IMR-90 (cell line): ENCODE measurements around the gene TBC1D8. TPM values are rescaled to one million over a fixed set of nuclear protein-coding genes. Genes with fewer than 3 reads are reported as not detected.
A peak's percentile ranks its signal among the peaks of the same experiment; 100 is the strongest.

Source experiments
- ATAC-seq: fragments of 200-7000 bp; cut with Tn5 transposase; 2 replicates; pipeline ENCODE4 v1.9.1; 2020; ENCODE audit warnings: low read depth, mild to moderate bottlenecking, moderate library complexity
- BruUV-seq: library from RNA; stranded (reverse); fragments of 400-500 nt; replicated peaks from 2 replicates; lab custom pipeline; 2021; lab: Mats Ljungman, UMichigan
- CTCF ChIA-PET: fragments of 300-600 bp; formaldehyde crosslinking; extraction: SDS; loops from one replicate; lab custom pipeline; 2021; ENCODE audit warnings: antibody characterized with exemption; lab: Yijun Ruan, JAX
- POLR2A ChIA-PET: fragments of 300-600 bp; sonication (Branson Sonifier 250); formaldehyde crosslinking; loops from one replicate; lab custom pipeline; 2022; ENCODE audit warnings: antibody characterized with exemption; ENCODE audit not compliant: unreplicated experiment; lab: Charles Lee
- DNase-seq: peaks from one replicate; pipeline ENCODE4 v3.0.0; 2013
- H2AFZ ChIP-seq: replicated peaks from 2 replicates; pipeline ENCODE3; 2013; ENCODE audit warnings: low read length, mild to moderate bottlenecking; ENCODE audit not compliant: poor library complexity
- H2AK5ac ChIP-seq: 2 replicates; pipeline ENCODE4 v1.6.1; 2013; ENCODE audit warnings: low read depth, low read length, inconsistent platforms
- H2AK9ac ChIP-seq: replicated peaks from 2 replicates; pipeline ENCODE3; 2013; ENCODE audit warnings: mild to moderate bottlenecking, low read depth, low read length, moderate library complexity; ENCODE audit not compliant: poor library complexity
- H2BK120ac ChIP-seq: 2 replicates; pipeline ENCODE4 v1.6.1; 2013; ENCODE audit warnings: low read depth, low read length, inconsistent platforms
- H2BK15ac ChIP-seq: 3 replicates; pipeline ENCODE4 v1.6.1; 2013; ENCODE audit warnings: low read depth, low read length, inconsistent platforms
- H2BK20ac ChIP-seq: 2 replicates; pipeline ENCODE4 v1.6.1; 2013; ENCODE audit warnings: low read depth, mild to moderate bottlenecking, inconsistent platforms, low read length, moderate library complexity
- H2BK5ac ChIP-seq: 2 replicates; pipeline ENCODE4 v1.6.1; 2013; ENCODE audit warnings: mild to moderate bottlenecking, low read depth, low read length, inconsistent platforms; ENCODE audit not compliant: poor library complexity, severe bottlenecking
- H3K14ac ChIP-seq: replicated peaks from 2 replicates; pipeline ENCODE4 v1.6.1; 2013; ENCODE audit warnings: low read depth, low read length, inconsistent platforms
- H3K18ac ChIP-seq: 2 replicates; pipeline ENCODE4 v1.6.1; 2013; ENCODE audit warnings: low read depth, low read length, control low read depth
- H3K23ac ChIP-seq: 2 replicates; pipeline ENCODE4 v1.6.1; 2013; ENCODE audit warnings: low read depth, low read length, inconsistent platforms
- H3K27ac ChIP-seq: 2 replicates; pipeline ENCODE4 v1.5.1; 2013; ENCODE audit warnings: mild to moderate bottlenecking, control low read depth, low read length; ENCODE audit not compliant: insufficient read depth
- H3K27me3 ChIP-seq: 2 replicates; pipeline ENCODE4 v1.6.1; 2013; ENCODE audit warnings: low read length; ENCODE audit not compliant: control insufficient read depth, insufficient read depth
- H3K36me3 ChIP-seq: 2 replicates; pipeline ENCODE4 v1.6.1; 2013; ENCODE audit warnings: low read length, mixed read lengths; ENCODE audit not compliant: control insufficient read depth, insufficient read depth
- H3K4ac ChIP-seq: 2 replicates; pipeline ENCODE4 v1.6.1; 2013; ENCODE audit warnings: low read depth, low read length, inconsistent platforms
- H3K4me1 ChIP-seq: 2 replicates; pipeline ENCODE4 v1.6.1; 2013; ENCODE audit warnings: low read length, mixed read lengths; ENCODE audit not compliant: control insufficient read depth, insufficient read depth
- H3K4me2 ChIP-seq: 2 replicates; pipeline ENCODE4 v1.6.1; 2013; ENCODE audit warnings: low read depth, mild to moderate bottlenecking, control low read depth, low read length, moderate library complexity
- H3K4me3 ChIP-seq: 2 replicates; pipeline ENCODE4 v1.5.1; 2013; ENCODE audit warnings: low read depth, mild to moderate bottlenecking, control low read depth, low read length, moderate library complexity; ENCODE audit not compliant: insufficient read depth
- H3K56ac ChIP-seq: 2 replicates; pipeline ENCODE4 v1.6.1; 2013; ENCODE audit warnings: low read length, inconsistent platforms; ENCODE audit not compliant: insufficient read depth; ENCODE audit errors: extremely low read depth
- H3K79me1 ChIP-seq, 2 experiments: 2 replicates each; pipeline ENCODE4 v1.6.1; 2013; ENCODE audit warnings: low read length in 2 of 2, inconsistent platforms in 1 of 2, low read depth in 1 of 2
- H3K9ac ChIP-seq: 2 replicates; pipeline ENCODE4 v1.6.1; 2013; ENCODE audit warnings: low read depth, low read length, control low read depth
- H3K9me1 ChIP-seq: 2 replicates; pipeline ENCODE4 v1.6.1; 2013; ENCODE audit warnings: low read length, inconsistent platforms; ENCODE audit not compliant: insufficient read depth
- H3K9me3 ChIP-seq: 2 replicates; pipeline ENCODE4 v1.6.1; 2013; ENCODE audit warnings: low read length; ENCODE audit not compliant: control insufficient read depth, insufficient read depth
- H4K20me1 ChIP-seq: 2 replicates; pipeline ENCODE4 v1.6.1; 2013; ENCODE audit warnings: low read length, inconsistent platforms; ENCODE audit not compliant: insufficient read depth
- H4K5ac ChIP-seq: 2 replicates; pipeline ENCODE4 v1.6.1; 2013; ENCODE audit warnings: mild to moderate bottlenecking, low read depth, low read length, control low read depth
- H4K8ac ChIP-seq, 2 experiments: 2 replicates each; pipeline ENCODE4 v1.6.1; 2013; ENCODE audit warnings: low read depth in 2 of 2, low read length in 2 of 2, control low read depth in 1 of 2, inconsistent platforms in 1 of 2
- H4K91ac ChIP-seq: 2 replicates; pipeline ENCODE4 v1.6.1; 2013; ENCODE audit warnings: low read depth, low read length, inconsistent platforms; ENCODE audit not compliant: insufficient read depth
- BHLHE40 ChIP-seq: fragments of 150-350 bp; IDR thresholded peaks from 2 replicates; pipeline ENCODE4 v1.6.1; 2016; ENCODE audit warnings: mild to moderate bottlenecking, low read depth, low read length
- CTCF ChIP-seq: conservative IDR thresholded peaks from 2 replicates; pipeline ENCODE4 v1.5.1; 2012; ENCODE audit warnings: mild to moderate bottlenecking, low read depth, low read length, improper control_type of control experiment
- FOS ChIP-seq: fragments of 150-350 bp; IDR thresholded peaks from 2 replicates; pipeline ENCODE4 v1.6.1; 2016; ENCODE audit warnings: low read depth, low read length
- MAFK ChIP-seq: IDR thresholded peaks from 2 replicates; pipeline ENCODE4 v1.6.1; 2012; ENCODE audit warnings: low read depth, low read length, improper control_type of control experiment
- MAZ ChIP-seq: IDR thresholded peaks from 2 replicates; pipeline ENCODE4 v1.6.1; 2012; ENCODE audit warnings: low read depth, mild to moderate bottlenecking, low read length, improper control_type of control experiment, moderate library complexity, borderline replicate concordance
- MXI1 ChIP-seq: IDR thresholded peaks from 2 replicates; pipeline ENCODE4 v1.6.1; 2012; ENCODE audit warnings: low read depth, mild to moderate bottlenecking, low read length, moderate library complexity, borderline replicate concordance
- NFE2L2 ChIP-seq: fragments of 150-350 bp; IDR thresholded peaks from 2 replicates; pipeline ENCODE4 v1.6.1; 2016; ENCODE audit warnings: low read depth, mild to moderate bottlenecking, low read length
- POLR2A ChIP-seq: IDR thresholded peaks from 2 replicates; pipeline ENCODE4 v1.6.1; 2012; ENCODE audit warnings: mild to moderate bottlenecking, low read depth, low read length
- SMC3 ChIP-seq: fragments of 150-350 bp; IDR thresholded peaks from 2 replicates; pipeline ENCODE4 v1.6.1; 2016; ENCODE audit warnings: low read depth, mild to moderate bottlenecking, antibody characterized with exemption, low read length, moderate library complexity
- USF2 ChIP-seq: fragments of 150-350 bp; IDR thresholded peaks from 2 replicates; pipeline ENCODE4 v1.6.1; 2017; ENCODE audit warnings: mild to moderate bottlenecking, antibody characterized with exemption, low read length, low read depth
- WGBS, 2 experiments: methylation state at CpG; one replicate each; pipeline versions ENCODE4 v1.1.5 to v1.1.7; 2013; ENCODE audit warnings: missing lambda C conversion rate in 2 of 2; ENCODE audit not compliant: insufficient read length in 1 of 2; ENCODE audit errors: extremely low coverage in 2 of 2; 5-methylcytosine and 5-hydroxymethylcytosine counted together
- dilution Hi-C: fragments of 300-500 bp; cut with HindIII; formaldehyde crosslinking; loops from one replicate; pipeline ENCODE4 v1.14.3; 2018; ENCODE audit warnings: low sequenced_read_pairs; ENCODE audit not compliant: unreplicated experiment
- in situ Hi-C: fragments of 300-500 bp; cut with MboI; formaldehyde crosslinking; loops from 3 replicates; pipeline ENCODE4 v1.14.3; 2019; ENCODE audit warnings: low sequenced_read_pairs, inconsistent platforms, mixed read lengths
- intact Hi-C: fragments of 100-400 bp; cut with micrococcal nuclease; formaldehyde crosslinking; loops from 2 replicates; pipeline ENCODE4 v1.10.0; 2022
- polyA plus RNA-seq, 3 experiments: library from polyadenylated mRNA; depleted of rRNA; stranded (reverse); fragments of >200 nt; gene quantifications; 2 replicates each; pipeline ENCODE4 v1.2.3, GENCODE V29; 2012; ENCODE audit warnings: low replicate concordance in 1 of 3
- total RNA-seq: library from RNA; depleted of rRNA; stranded (reverse); fragments of >200 nt; gene quantifications from 2 replicates; pipeline ENCODE4 v1.2.3, GENCODE V29; 2012

Gene TBC1D8
- total and polyA plus RNA-seq, 2 of the 4 experiments (the other 2 are of a cell fraction), result 1.3 to 1.5 TPM

GRCh38 chr2:101149241-101150192 is 1.7 kb downstream of the TBC1D8 start:
- Histone ChIP-seq H3K23ac (peak overlapping the region; percentile 71), H2AFZ (no peak overlapping the region), H3K18ac (no peak overlapping the region), H3K56ac (no peak overlapping the region), H3K9me3 (no peaks in the 10 kb centered on the region), H4K8ac (no peak overlapping the region), H3K4ac (no peak overlapping the region), H3K9me1 (peaks cover 14% of the 10 kb centered on the region), H3K36me3 (no peaks in the 10 kb centered on the region), H3K4me1 (peaks cover 7% of the 10 kb centered on the region), H3K27ac (no peak overlapping the region), H2BK20ac (no peak overlapping the region), H2AK9ac (no peak overlapping the region), H2BK5ac (no peak overlapping the region), H4K20me1 (peaks cover 10% of the 10 kb centered on the region; the same call in 1 of the 2 replicates), H3K4me2 (no peak overlapping the region), H2BK120ac (no peak overlapping the region), H3K27me3 (peaks cover 7% of the 10 kb centered on the region; the same call in 1 of the 2 replicates), H4K5ac (no peak overlapping the region), H2BK15ac (no peak overlapping the region), H3K4me3 (no peak overlapping the region), H3K79me1 (peaks cover 7 to 42% of the 10 kb centered on the region in 2 experiments; a peak in 3 of 4 replicates), H4K91ac (no peak overlapping the region), H3K14ac (no peak overlapping the region), H2AK5ac (no peak overlapping the region), H3K9ac (no peak overlapping the region)
- DNase-seq (no peak), ATAC-seq (no peak)
- intact Hi-C loops (no loop called here), dilution Hi-C loops (no loop called here), in situ Hi-C loops (no loop called here)
- BruUV-seq, result no TSS peak
- WGBS, 2 experiments, result 95% methylated on average over 6 of the region's 21 CpGs; no CpG with 5 or more reads in 1 of the 2 experiments
- CTCF ChIA-PET, result interaction anchor here (0.6 kb wide), 2 partner anchors 14 to 32 kb away, joined by 4 read pairs; no protein-coding TSS in a partner anchor
- POLR2A ChIA-PET, result no interaction called here
- TF ChIP-seq MAZ, result no peak
- no peak for TF ChIP-seq MXI1
- TF ChIP-seq USF2, result no peak
- TF ChIP-seq SMC3, result no peak
- TF ChIP-seq FOS, result no peak
- no peak for TF ChIP-seq NFE2L2
- TF ChIP-seq BHLHE40, result no peak
- TF ChIP-seq MAFK, result no peak
- no peak for TF ChIP-seq CTCF
- TF ChIP-seq POLR2A, result no peak
